HepG2 (cell line): Measurements from ENCODE around the gene SLC1A2. TPM values are rescaled to one million over a fixed set of nuclear protein-coding genes. Genes with fewer than 3 reads are reported as not detected.

Source experiments
- ARNT2 ChIP-seq: sonication (generic); formaldehyde crosslinking; IDR thresholded peaks from 2 replicates; pipeline ENCODE4 v1.8.0; 2022; ENCODE audit warnings: mild to moderate bottlenecking, low read depth, missing genetic modification reagents, moderate library complexity
- BHLHE40 ChIP-seq: IDR thresholded peaks from 2 replicates; pipeline ENCODE4 v1.6.1; 2011; ENCODE audit warnings: low read length, improper control_type of control experiment
- CEBPG ChIP-seq: IDR thresholded peaks from 2 replicates; pipeline ENCODE4 v1.6.1; 2016
- FOXO1 ChIP-seq: sonication (generic); formaldehyde crosslinking; IDR thresholded peaks from 2 replicates; pipeline ENCODE4 v1.4.0; 2020; ENCODE audit warnings: missing genetic modification reagents
- JUN ChIP-seq: sonication (generic); formaldehyde crosslinking; IDR thresholded peaks from 2 replicates; pipeline ENCODE4 v1.4.0; 2020; ENCODE audit warnings: mild to moderate bottlenecking, missing genetic modification reagents
- KDM2A ChIP-seq: sonication (generic); formaldehyde crosslinking; IDR thresholded peaks from 2 replicates; pipeline ENCODE4 v1.4.0; 2020; ENCODE audit warnings: low read depth, missing genetic modification reagents, borderline replicate concordance
- KLF13 ChIP-seq: sonication (generic); formaldehyde crosslinking; IDR thresholded peaks from 2 replicates; pipeline ENCODE4 v1.4.0; 2020; ENCODE audit warnings: mild to moderate bottlenecking, missing genetic modification reagents
- MED1 ChIP-seq: sonication (generic); formaldehyde crosslinking; IDR thresholded peaks from 2 replicates; pipeline ENCODE4 v1.4.0; 2020; ENCODE audit warnings: missing genetic modification reagents
- NCOR1 ChIP-seq: fragments of 200-600 bp; sonication (generic); IDR thresholded peaks from 2 replicates; pipeline ENCODE4 v1.7.0; 2017; ENCODE audit warnings: antibody characterized with exemption, low read length, borderline replicate concordance
- POGZ ChIP-seq: sonication (generic); formaldehyde crosslinking; IDR thresholded peaks from 2 replicates; pipeline ENCODE4 v1.4.0; 2020; ENCODE audit warnings: mild to moderate bottlenecking, missing genetic modification reagents
- RAD21 ChIP-seq: fragments of 450-650 bp; formaldehyde crosslinking; IDR thresholded peaks from 2 replicates; pipeline ENCODE4 v1.5.0; 2020; ENCODE audit warnings: mild to moderate bottlenecking
- RBM39 ChIP-seq: fragments of 200-400 bp; formaldehyde crosslinking; IDR thresholded peaks from one replicate; pipeline ENCODE4 v1.6.1; 2018; ENCODE audit warnings: antibody characterized with exemption, mild to moderate bottlenecking, low read depth, low read length; ENCODE audit not compliant: poor library complexity, severe bottlenecking
- RXRB ChIP-seq: IDR thresholded peaks from 2 replicates; pipeline ENCODE4 v1.6.1; 2016; ENCODE audit warnings: borderline replicate concordance, missing genetic modification reagents, missing compliant biosample characterization
- SAP130 ChIP-seq: IDR thresholded peaks from 2 replicates; pipeline ENCODE4 v1.6.1; 2016; ENCODE audit warnings: low read depth
- SATB2 ChIP-seq: sonication (generic); formaldehyde crosslinking; IDR thresholded peaks from 2 replicates; pipeline ENCODE4 v1.5.0; 2020; ENCODE audit warnings: missing genetic modification reagents
- SOX5 ChIP-seq: IDR thresholded peaks from 2 replicates; pipeline ENCODE4 v1.6.1; 2016; ENCODE audit warnings: borderline replicate concordance
- ZBTB38 ChIP-seq: sonication (generic); formaldehyde crosslinking; IDR thresholded peaks from 2 replicates; pipeline ENCODE4 v1.5.1; 2020; ENCODE audit warnings: mild to moderate bottlenecking, missing genetic modification reagents
- ZNF431 ChIP-seq: sonication (generic); formaldehyde crosslinking; IDR thresholded peaks from 2 replicates; pipeline ENCODE4 v1.9.0; 2022; ENCODE audit warnings: missing genetic modification reagents, low read depth, mild to moderate bottlenecking, borderline replicate concordance
- ZNF572 ChIP-seq: sonication (generic); formaldehyde crosslinking; IDR thresholded peaks from 2 replicates; pipeline ENCODE4 v1.5.1; 2020; ENCODE audit warnings: mild to moderate bottlenecking, missing genetic modification reagents
- polyA plus RNA-seq, 8 experiments: library from polyadenylated mRNA; depleted of rRNA in 3 of 8; stranded (reverse) in 7 of 8; unstranded in 1 of 8; fragments of >200 nt; fragmentation: Illumina TruSeq in 4 of 8; extraction: Trizol in 4 of 8; gene quantifications; 2 replicates each; pipeline versions ENCODE4 v1.2.1 to v1.2.3, GENCODE V29; 2011 to 2016; ENCODE audit warnings: low read depth in 4 of 8, missing spikeins in 1 of 8, mixed read lengths in 1 of 8; ENCODE audit not compliant: insufficient read depth in 1 of 8
- total RNA-seq, 5 experiments: library from RNA; depleted of rRNA; stranded (reverse); fragments of >200 nt; fragmentation: Illumina TruSeq; extraction: Trizol; gene quantifications; 2 replicates each; pipeline ENCODE4 v1.2.3, GENCODE V29; 2016; ENCODE audit warnings: low read depth in 1 of 5
- TF ChIP-seq, protein P1 (sequence below): sonication (generic); formaldehyde crosslinking; IDR thresholded peaks from 2 replicates; pipeline ENCODE4 v1.4.0; 2020; ENCODE audit warnings: missing genetic modification reagents, borderline replicate concordance
- TF ChIP-seq, protein P2 (sequence below): sonication (generic); formaldehyde crosslinking; IDR thresholded peaks from 2 replicates; pipeline ENCODE4 v1.4.0; 2020; ENCODE audit warnings: missing genetic modification reagents, mild to moderate bottlenecking, borderline replicate concordance
- TF ChIP-seq, protein P3 (sequence below): conservative IDR thresholded peaks from 2 replicates; pipeline ENCODE4 v1.6.1; 2018; ENCODE audit warnings: missing genetic modification reagents
- TF ChIP-seq, protein P4 (sequence below): sonication (generic); formaldehyde crosslinking; IDR thresholded peaks from 2 replicates; pipeline ENCODE4 v1.4.0; 2020; ENCODE audit warnings: missing genetic modification reagents

Gene SLC1A2
- total and polyA plus RNA-seq, 2 of the 13 experiments (the other 11 are each of a cell fraction or from before 2014, with no cell fraction given) = 23.2 to 43.2 TPM

DNA sequence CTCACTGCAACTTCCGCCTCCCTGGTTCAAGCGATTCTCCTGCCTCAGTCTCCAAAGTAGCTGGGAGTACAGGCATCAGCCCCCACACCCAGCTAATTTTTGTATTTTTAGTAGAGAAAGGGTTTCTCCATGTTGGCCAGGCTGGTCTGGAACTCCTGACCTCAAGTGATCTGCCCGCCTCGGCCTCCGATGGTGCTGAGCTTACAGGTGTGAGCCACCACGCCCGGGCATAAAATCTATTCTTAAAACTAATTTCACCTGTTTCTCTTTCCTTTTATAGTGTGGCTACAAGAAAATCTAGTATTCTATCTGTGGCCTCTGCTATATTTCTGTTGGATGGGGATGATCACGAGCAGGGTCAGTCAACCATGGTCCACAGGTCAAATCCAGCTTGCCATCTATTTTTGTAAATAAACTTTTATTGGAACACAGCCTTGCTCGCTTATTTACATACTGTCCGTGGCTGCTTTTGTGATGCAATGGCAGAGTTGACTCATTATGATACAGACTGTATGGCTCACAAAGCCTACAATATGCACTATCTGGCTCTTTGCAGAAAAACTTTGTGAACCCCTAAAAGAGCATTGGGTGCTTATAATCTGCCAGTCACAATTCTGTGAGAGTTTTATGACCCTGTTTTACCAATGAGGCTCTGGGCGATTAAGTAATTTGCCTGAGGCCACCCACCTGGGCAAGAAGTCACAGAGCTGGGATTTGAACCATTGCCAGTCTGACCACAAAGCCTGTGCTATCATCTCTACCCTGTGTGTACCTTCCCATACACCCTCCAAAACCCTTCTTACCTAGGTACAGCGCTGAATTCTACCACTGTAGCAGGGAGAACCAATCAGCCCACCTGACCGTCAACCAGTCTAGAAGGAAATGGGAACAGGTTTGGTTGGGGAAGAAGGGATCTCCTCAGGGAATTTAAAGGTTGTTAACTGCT, 28.3 kb downstream of the SLC1A2 start (continued):
- TF ChIP-seq NCOR1 (peak; percentile 27; the same call in 1 of the 2 replicates), MED1 (peak; percentile 64; the same call in 1 of the 2 replicates), BHLHE40 (peak; percentile 88), CEBPG (peak; percentile 85), SAP130 (CRISPR knock-in tag) (peak; percentile 75), JUN (0 out of 2 replicates have a peak, but pooled peaks have one; percentile 24), SOX5 (CRISPR knock-in tag) (peak; percentile 77; the same call in 1 of the 2 replicates), RBM39 (no peak), KLF13 (CRISPR knock-in tag) (no peak), ZBTB38 (CRISPR knock-in tag) (no peak), KDM2A (CRISPR knock-in tag) (no peak), RXRB (peak; percentile 65; the same call in 1 of the 2 replicates), FOXO1 (peak; percentile 45; the same call in 1 of the 2 replicates), ZNF572 (CRISPR knock-in tag) (no peak), RAD21 (CRISPR knock-in tag) (no peak), ZNF431 (CRISPR knock-in tag) (no peak), POGZ (peak; percentile 36; the same call in 1 of the 2 replicates), SATB2 (no peak), ARNT2 (CRISPR knock-in tag) (no peak)
- TF ChIP-seq, protein P1, sequence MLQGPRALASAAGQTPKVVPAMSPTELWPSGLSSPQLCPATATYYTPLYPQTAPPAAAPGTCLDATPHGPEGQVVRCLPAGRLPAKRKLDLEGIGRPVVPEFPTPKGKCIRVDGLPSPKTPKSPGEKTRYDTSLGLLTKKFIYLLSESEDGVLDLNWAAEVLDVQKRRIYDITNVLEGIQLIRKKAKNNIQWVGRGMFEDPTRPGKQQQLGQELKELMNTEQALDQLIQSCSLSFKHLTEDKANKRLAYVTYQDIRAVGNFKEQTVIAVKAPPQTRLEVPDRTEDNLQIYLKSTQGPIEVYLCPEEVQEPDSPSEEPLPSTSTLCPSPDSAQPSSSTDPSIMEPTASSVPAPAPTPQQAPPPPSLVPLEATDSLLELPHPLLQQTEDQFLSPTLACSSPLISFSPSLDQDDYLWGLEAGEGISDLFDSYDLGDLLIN = no peak
- TF ChIP-seq, protein P2, sequence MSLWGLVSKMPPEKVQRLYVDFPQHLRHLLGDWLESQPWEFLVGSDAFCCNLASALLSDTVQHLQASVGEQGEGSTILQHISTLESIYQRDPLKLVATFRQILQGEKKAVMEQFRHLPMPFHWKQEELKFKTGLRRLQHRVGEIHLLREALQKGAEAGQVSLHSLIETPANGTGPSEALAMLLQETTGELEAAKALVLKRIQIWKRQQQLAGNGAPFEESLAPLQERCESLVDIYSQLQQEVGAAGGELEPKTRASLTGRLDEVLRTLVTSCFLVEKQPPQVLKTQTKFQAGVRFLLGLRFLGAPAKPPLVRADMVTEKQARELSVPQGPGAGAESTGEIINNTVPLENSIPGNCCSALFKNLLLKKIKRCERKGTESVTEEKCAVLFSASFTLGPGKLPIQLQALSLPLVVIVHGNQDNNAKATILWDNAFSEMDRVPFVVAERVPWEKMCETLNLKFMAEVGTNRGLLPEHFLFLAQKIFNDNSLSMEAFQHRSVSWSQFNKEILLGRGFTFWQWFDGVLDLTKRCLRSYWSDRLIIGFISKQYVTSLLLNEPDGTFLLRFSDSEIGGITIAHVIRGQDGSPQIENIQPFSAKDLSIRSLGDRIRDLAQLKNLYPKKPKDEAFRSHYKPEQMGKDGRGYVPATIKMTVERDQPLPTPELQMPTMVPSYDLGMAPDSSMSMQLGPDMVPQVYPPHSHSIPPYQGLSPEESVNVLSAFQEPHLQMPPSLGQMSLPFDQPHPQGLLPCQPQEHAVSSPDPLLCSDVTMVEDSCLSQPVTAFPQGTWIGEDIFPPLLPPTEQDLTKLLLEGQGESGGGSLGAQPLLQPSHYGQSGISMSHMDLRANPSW (CRISPR knock-in tag) = no peak
- TF ChIP-seq, protein P3, sequence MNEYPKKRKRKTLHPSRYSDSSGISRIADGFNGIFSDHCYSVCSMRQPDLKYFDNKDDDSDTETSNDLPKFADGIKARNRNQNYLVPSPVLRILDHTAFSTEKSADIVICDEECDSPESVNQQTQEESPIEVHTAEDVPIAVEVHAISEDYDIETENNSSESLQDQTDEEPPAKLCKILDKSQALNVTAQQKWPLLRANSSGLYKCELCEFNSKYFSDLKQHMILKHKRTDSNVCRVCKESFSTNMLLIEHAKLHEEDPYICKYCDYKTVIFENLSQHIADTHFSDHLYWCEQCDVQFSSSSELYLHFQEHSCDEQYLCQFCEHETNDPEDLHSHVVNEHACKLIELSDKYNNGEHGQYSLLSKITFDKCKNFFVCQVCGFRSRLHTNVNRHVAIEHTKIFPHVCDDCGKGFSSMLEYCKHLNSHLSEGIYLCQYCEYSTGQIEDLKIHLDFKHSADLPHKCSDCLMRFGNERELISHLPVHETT (CRISPR knock-in tag) = no peak
- TF ChIP-seq, protein P4, sequence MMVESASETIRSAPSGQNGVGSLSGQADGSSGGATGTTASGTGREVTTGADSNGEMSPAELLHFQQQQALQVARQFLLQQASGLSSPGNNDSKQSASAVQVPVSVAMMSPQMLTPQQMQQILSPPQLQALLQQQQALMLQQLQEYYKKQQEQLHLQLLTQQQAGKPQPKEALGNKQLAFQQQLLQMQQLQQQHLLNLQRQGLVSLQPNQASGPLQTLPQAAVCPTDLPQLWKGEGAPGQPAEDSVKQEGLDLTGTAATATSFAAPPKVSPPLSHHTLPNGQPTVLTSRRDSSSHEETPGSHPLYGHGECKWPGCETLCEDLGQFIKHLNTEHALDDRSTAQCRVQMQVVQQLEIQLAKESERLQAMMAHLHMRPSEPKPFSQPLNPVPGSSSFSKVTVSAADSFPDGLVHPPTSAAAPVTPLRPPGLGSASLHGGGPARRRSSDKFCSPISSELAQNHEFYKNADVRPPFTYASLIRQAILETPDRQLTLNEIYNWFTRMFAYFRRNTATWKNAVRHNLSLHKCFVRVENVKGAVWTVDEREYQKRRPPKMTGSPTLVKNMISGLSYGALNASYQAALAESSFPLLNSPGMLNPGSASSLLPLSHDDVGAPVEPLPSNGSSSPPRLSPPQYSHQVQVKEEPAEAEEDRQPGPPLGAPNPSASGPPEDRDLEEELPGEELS (CRISPR knock-in tag) = peak; percentile 66
